ENCODE data around the gene RPS6KA5.

Gene RPS6KA5

GRCh38 chr14:90815572-90815821 is 244.9 kb downstream of the RPS6KA5 start:
- H3K9me3 ChIP-seq (ENCODE audit: control insufficient read depth, insufficient read depth, low read length), result no peaks in the 10 kb centered on the region
- H3K36me3 ChIP-seq (ENCODE audit: insufficient read depth, low read length), result no peaks in the 10 kb centered on the region
- no peaks in the 10 kb centered on the region; the same call in 1 of the 2 replicates for H3K4me1 ChIP-seq (ENCODE audit: insufficient read depth, low read length)
- peak overlapping the region; percentile 61 for H3K9ac ChIP-seq (ENCODE audit: low read depth, low read length)

GRCh38 chr14:90814806-90815571 is 245.5 kb downstream of the RPS6KA5 start:
- Histone ChIP-seq H3K4me1 (ENCODE audit: insufficient read depth, low read length) (no peaks in the 10 kb centered on the region; the same call in 1 of the 2 replicates), H3K9me3 (ENCODE audit: control insufficient read depth, insufficient read depth, low read length) (no peaks in the 10 kb centered on the region), H3K36me3 (ENCODE audit: insufficient read depth, low read length) (no peaks in the 10 kb centered on the region), H3K9ac (ENCODE audit: low read depth, low read length) (peak overlapping the region; percentile 61; the same call in 1 of the 2 replicates)

- H3K4me1 ChIP-seq (ENCODE audit: insufficient read depth, low read length), result no peaks in the 10 kb centered on the region; the same call in 1 of the 2 replicates
- no peaks in the 10 kb centered on the region for H3K9me3 ChIP-seq (ENCODE audit: control insufficient read depth, insufficient read depth, low read length)
- no peaks in the 10 kb centered on the region for H3K36me3 ChIP-seq (ENCODE audit: insufficient read depth, low read length)
- H3K9ac ChIP-seq (ENCODE audit: low read depth, low read length), result no peak overlapping the region
These were observed 247.0 kb downstream of the RPS6KA5 start for GRCh38 chr14:90813442-90813841.

GRCh38 chr14:90812109-90812508 is 248.3 kb downstream of the RPS6KA5 start:
- no peaks in the 10 kb centered on the region for H3K36me3 ChIP-seq (ENCODE audit: insufficient read depth, low read length)
- H3K9me3 ChIP-seq (ENCODE audit: control insufficient read depth, insufficient read depth, low read length), result no peaks in the 10 kb centered on the region
- no peak overlapping the region for H3K9ac ChIP-seq (ENCODE audit: low read depth, low read length)
- H3K4me1 ChIP-seq (ENCODE audit: insufficient read depth, low read length), result no peaks in the 10 kb centered on the region; the same call in 1 of the 2 replicates

GRCh38 chr14:90811641-90812040 is 248.8 kb downstream of the RPS6KA5 start:
- Histone ChIP-seq H3K4me1 (ENCODE audit: insufficient read depth, low read length) (no peaks in the 10 kb centered on the region; the same call in 1 of the 2 replicates), H3K9ac (ENCODE audit: low read depth, low read length) (no peak overlapping the region), H3K36me3 (ENCODE audit: insufficient read depth, low read length) (no peaks in the 10 kb centered on the region)

GRCh38 chr14:90810806-90811205 is 249.6 kb downstream of the RPS6KA5 start:
- H3K4me1 ChIP-seq (ENCODE audit: insufficient read depth, low read length), result peaks cover 3% of the 10 kb centered on the region; the same call in 1 of the 2 replicates
- H3K36me3 ChIP-seq (ENCODE audit: insufficient read depth, low read length), result no peaks in the 10 kb centered on the region
- no peaks in the 10 kb centered on the region for H3K9me3 ChIP-seq (ENCODE audit: control insufficient read depth, insufficient read depth, low read length)
- H3K9ac ChIP-seq (ENCODE audit: low read depth, low read length), result no peak overlapping the region

More at GRCh38 chr14:90811641-90812040, 248.8 kb downstream of the RPS6KA5 start:
- H3K9me3 ChIP-seq (ENCODE audit: control insufficient read depth, insufficient read depth, low read length), result no peaks in the 10 kb centered on the region

- H3K9ac ChIP-seq (ENCODE audit: low read depth, low read length), result no peak overlapping the region
- no peaks in the 10 kb centered on the region for H3K36me3 ChIP-seq (ENCODE audit: insufficient read depth, low read length)
- H3K9me3 ChIP-seq (ENCODE audit: control insufficient read depth, insufficient read depth, low read length), result no peaks in the 10 kb centered on the region
- peaks cover 6% of the 10 kb centered on the region; the same call in 1 of the 2 replicates for H3K4me1 ChIP-seq (ENCODE audit: insufficient read depth, low read length)
These were observed 250.7 kb downstream of the RPS6KA5 start for GRCh38 chr14:90809530-90810312.

GRCh38 chr14:90808759-90809529 is 251.5 kb downstream of the RPS6KA5 start:
- Histone ChIP-seq H3K4me1 (ENCODE audit: insufficient read depth, low read length) (peaks cover 10% of the 10 kb centered on the region; the same call in 1 of the 2 replicates), H3K9ac (ENCODE audit: low read depth, low read length) (no peak overlapping the region), H3K36me3 (ENCODE audit: insufficient read depth, low read length) (no peaks in the 10 kb centered on the region), H3K9me3 (ENCODE audit: control insufficient read depth, insufficient read depth, low read length) (no peaks in the 10 kb centered on the region)

GRCh38 chr14:90807060-90807459 is 253.4 kb downstream of the RPS6KA5 start:
- H3K36me3 ChIP-seq (ENCODE audit: insufficient read depth, low read length), result no peaks in the 10 kb centered on the region
- no peak overlapping the region for H3K9ac ChIP-seq (ENCODE audit: low read depth, low read length)
- peaks cover 10% of the 10 kb centered on the region; the same call in 1 of the 2 replicates for H3K4me1 ChIP-seq (ENCODE audit: insufficient read depth, low read length)
- H3K9me3 ChIP-seq (ENCODE audit: control insufficient read depth, insufficient read depth, low read length), result no peaks in the 10 kb centered on the region

GRCh38 chr14:90805662-90806540 is 254.5 kb downstream of the RPS6KA5 start:
- Histone ChIP-seq H3K4me1 (ENCODE audit: insufficient read depth, low read length) (peaks cover 10% of the 10 kb centered on the region; the same call in 1 of the 2 replicates), H3K9ac (ENCODE audit: low read depth, low read length) (no peak overlapping the region), H3K36me3 (ENCODE audit: insufficient read depth, low read length) (no peaks in the 10 kb centered on the region), H3K9me3 (ENCODE audit: control insufficient read depth, insufficient read depth, low read length) (no peaks in the 10 kb centered on the region)

GRCh38 chr14:90805084-90805391 is 255.4 kb downstream of the RPS6KA5 start:
- Histone ChIP-seq H3K36me3 (ENCODE audit: insufficient read depth, low read length) (no peaks in the 10 kb centered on the region), H3K4me1 (ENCODE audit: insufficient read depth, low read length) (peaks cover 10% of the 10 kb centered on the region; the same call in 1 of the 2 replicates), H3K9ac (ENCODE audit: low read depth, low read length) (no peak overlapping the region), H3K9me3 (ENCODE audit: control insufficient read depth, insufficient read depth, low read length) (no peaks in the 10 kb centered on the region)

GRCh38 chr14:90804292-90805083 is 256.0 kb downstream of the RPS6KA5 start:
- H3K36me3 ChIP-seq (ENCODE audit: insufficient read depth, low read length), result no peaks in the 10 kb centered on the region
- H3K9ac ChIP-seq (ENCODE audit: low read depth, low read length), result no peak overlapping the region
- peaks cover 10% of the 10 kb centered on the region; the same call in 1 of the 2 replicates for H3K4me1 ChIP-seq (ENCODE audit: insufficient read depth, low read length)
- H3K9me3 ChIP-seq (ENCODE audit: control insufficient read depth, insufficient read depth, low read length), result no peaks in the 10 kb centered on the region

GRCh38 chr14:90803249-90803648 is 257.2 kb downstream of the RPS6KA5 start:
- Histone ChIP-seq H3K4me1 (ENCODE audit: insufficient read depth, low read length) (peaks cover 10% of the 10 kb centered on the region; the same call in 1 of the 2 replicates), H3K36me3 (ENCODE audit: insufficient read depth, low read length) (no peaks in the 10 kb centered on the region), H3K9ac (ENCODE audit: low read depth, low read length) (no peak overlapping the region)

More at GRCh38 chr14:90803249-90803648, 257.2 kb downstream of the RPS6KA5 start:
- H3K9me3 ChIP-seq (ENCODE audit: control insufficient read depth, insufficient read depth, low read length), result no peaks in the 10 kb centered on the region
